ENCODE data around the gene VPS35L.
"Not testable (repeated sequence)": the region's sequence is repeated elsewhere in the genome, so short reads cannot be mapped to it uniquely, and the experiment has no call there.

The VPS35L gene

GRCh38 chr16:19655242-19655777 is 99.8 kb downstream of the VPS35L start:
- no peak for DNase-seq (ENCODE audit: low spot score)

DNA sequence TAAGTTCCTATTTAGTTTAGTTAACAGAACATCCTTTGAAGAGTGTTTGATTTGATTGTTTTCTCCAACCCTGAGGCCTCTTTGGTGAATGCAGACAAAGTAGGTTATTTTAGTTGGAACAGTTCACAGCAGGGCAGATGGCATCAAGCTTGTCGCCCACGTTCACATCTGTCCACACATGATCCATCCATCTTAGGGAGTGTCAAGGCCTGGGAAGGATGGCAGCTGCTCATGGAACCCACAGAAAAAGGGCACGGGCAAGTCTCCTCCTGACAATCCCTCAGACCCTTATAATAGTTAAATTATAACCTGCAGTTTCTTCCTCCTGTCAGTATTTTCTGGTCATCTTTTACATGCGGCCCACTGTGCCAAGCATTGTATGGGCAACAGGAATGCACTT is 102.3 kb downstream of the VPS35L start:
- no peak for DNase-seq (ENCODE audit: low spot score)

DNA sequence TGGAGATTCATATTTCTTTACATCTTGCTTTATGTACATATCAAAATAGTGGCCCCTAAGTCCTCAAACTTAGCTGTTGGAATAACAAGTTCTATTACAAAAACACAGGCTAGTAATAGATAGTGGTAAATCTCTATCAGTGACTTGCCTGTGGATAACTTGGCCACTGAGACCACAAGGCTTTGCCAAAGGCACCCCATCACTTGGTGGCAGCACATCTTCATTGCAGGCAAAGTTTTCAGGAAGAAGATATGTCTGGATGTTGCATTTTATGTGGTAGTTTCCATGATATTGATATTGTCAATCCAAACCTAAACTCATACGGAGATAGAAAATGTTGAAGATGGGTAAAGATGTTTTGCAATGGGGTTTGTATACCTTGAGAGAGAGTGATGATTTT is 104.1 kb downstream of the VPS35L start:
- no peak for DNase-seq (ENCODE audit: low spot score)

DNA sequence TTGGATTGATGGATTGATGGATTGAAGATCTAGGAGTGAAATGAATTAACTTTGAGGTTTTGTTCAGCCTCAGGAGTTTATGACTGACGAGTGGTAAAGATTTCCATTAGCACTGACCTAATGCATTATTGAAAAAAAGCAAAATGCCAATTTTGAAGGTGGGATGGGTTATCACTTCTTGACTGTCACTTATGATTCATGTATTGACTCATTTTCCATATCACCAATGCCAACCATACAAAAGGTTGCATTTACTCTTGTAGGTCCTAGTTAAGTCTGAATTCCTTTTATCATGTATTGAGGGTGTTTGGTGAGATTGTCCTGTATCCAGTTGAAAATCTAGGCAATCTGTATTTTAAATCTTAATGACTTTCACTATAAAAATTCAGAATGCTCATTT is 104.9 kb downstream of the VPS35L start:
- DNase-seq (ENCODE audit: low spot score), result no peak

GRCh38 chr16:19662351-19662750 is 106.8 kb downstream of the VPS35L start:
- DNase-seq (ENCODE audit: low spot score), result no peak

DNA sequence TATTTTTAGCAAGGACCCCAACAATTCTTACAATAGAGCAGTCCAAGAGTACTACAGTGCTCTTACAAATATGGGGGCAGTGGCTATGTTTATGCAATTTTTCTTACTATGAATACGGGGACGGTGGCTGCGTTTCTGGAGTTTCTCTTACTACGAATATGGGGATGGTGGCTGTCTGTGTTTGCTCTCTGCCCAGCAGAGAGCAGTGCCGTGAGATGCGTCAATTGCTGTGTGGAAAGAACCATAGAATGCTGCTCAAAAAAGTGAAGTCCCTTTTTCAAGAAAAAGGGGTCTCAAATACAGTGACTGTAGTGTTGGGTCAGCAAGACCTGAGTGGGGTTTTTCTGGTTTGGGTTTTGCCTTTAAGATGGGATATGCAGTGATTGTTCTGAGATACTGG is 108.7 kb downstream of the VPS35L start:
- DNase-seq (ENCODE audit: low spot score), result no peak

GRCh38 chr16:19665313-19665712 is 109.8 kb downstream of the VPS35L start:
- DNase-seq (ENCODE audit: low spot score), result not testable (repeated sequence)

DNA sequence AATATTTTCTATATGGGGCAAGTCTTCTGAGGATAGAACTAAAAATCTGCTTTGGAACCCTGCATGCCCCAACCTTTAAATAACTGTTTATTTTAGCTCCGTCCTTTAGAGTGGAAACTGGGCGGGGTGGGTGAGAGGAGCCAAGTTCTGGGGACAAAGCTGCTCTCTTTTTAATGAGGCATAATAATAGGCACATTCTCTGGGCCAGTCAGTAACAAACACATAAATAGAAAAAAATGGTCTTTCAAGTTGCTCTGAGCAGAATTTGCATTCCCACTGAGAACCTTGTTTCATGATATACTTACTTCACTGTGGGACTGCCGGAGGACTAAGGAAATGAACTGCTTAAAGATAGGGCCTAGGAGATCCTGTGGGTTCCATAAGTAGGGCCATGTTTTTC is 111.0 kb downstream of the VPS35L start:
- no peak for DNase-seq (ENCODE audit: low spot score)

DNA sequence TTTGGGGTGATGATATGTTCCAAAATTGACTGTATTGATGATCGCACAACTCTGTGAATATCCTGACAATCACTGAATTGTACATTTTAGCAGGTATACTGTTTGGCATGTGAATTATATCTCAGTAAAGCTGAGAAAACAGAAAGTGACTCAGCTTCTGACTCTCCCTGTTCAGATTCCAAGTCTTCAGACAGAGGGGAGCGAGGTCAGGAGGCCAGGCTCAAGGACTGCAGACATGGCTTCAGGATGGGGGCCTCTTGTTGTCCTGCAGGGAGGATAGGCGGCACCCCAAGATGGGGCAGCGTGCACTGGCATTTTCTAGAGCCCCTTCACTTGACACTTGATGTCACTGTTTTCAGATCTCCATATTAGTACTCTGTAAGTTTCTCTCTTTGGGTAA is 116.9 kb downstream of the VPS35L start:
- DNase-seq (ENCODE audit: low spot score), result no peak

GRCh38 chr16:19674485-19674884 is 119.0 kb downstream of the VPS35L start:
- no peak for DNase-seq (ENCODE audit: low spot score)

DNA sequence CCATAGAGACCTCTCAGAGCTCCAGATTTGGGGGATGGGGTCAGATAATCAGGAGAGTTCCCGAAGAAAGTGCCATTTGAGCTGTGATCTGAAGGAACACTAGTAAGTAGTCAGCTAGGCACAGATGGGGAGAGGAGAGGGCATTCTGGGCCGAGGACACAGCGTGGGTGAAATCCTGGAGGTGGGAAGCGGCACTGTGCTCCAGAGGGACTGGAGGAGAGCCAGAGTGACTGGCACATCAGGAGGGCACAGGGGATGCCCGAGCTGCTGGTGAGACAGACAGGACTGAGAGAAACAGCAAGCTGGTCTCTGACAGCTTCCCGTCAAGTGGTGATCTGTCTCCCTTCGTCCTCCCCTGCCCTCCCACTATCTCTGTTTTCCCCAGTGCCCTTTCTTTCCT is 121.9 kb downstream of the VPS35L start:
- no peak for DNase-seq (ENCODE audit: low spot score)

- no peak for DNase-seq (ENCODE audit: low spot score)
Measured at GRCh38 chr16:19678804-19679203, 123.3 kb downstream of the VPS35L start.

DNA sequence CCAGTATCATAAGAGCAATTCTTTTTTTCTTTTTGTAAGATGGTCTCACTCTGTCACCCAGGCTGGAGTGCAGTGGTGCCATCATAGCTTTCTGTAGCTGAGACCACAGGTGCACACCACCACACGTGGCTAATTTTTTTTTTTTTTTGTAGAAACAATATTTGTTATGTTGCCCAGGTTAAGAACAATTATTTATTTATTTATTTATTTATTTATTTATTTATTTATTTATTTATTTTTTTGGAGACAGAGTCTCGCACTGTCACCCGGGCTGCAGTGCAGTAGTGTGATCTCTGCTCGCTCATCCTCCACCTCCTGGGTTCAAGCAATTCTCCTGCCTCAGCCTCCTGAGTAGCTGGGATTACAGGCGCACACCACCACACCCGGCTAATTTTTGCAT is 123.8 kb downstream of the VPS35L start:
- not testable (repeated sequence) for DNase-seq (ENCODE audit: low spot score)

DNA sequence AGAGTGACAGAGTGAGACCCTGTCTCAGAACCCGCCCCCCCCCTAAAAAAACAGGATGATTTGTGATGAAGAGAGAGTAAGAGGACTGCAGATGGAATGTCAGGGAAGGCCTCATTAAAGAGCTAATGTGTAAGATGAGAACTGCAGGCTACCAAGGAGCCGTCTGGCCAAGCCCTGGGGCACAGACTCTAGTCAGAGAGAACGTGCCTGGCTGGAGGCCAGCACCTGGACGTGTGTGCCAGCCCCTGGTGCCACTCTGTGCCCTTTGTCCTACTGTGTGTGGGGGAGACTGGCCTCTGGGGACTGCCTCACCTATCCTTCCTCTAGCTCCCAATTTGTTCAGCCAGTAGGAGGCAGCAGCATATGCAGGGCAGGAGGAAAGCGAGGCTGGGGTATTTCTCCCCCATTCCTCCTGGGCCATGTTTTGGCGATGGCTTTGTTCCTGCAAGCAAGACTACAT is 125.4 kb downstream of the VPS35L start:
- no peak for DNase-seq (ENCODE audit: low spot score)

DNA sequence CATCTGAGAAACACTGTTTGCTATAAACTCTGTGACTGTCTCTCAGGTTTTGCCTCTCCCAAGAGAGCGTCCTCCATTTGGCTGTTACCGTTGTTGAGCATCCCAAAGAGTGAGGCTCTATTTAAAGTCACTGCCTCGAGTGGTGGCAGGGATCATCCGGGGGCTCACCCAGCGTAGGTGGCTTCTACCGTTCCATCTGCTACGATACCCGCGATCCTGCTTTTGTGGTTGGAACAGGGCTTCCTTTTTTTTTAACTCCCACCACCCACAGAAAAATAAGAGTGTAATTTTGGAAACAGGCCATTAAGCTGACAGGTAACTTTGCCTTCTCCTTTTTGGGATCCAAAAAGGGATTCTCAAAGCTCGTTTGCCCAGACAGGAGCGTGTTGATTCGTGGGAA is 126.1 kb downstream of the VPS35L start:
- no peak for DNase-seq (ENCODE audit: low spot score)

GRCh38 chr16:19683453-19684236 is 128.1 kb downstream of the VPS35L start:
- no peak for DNase-seq (ENCODE audit: low spot score)

DNA sequence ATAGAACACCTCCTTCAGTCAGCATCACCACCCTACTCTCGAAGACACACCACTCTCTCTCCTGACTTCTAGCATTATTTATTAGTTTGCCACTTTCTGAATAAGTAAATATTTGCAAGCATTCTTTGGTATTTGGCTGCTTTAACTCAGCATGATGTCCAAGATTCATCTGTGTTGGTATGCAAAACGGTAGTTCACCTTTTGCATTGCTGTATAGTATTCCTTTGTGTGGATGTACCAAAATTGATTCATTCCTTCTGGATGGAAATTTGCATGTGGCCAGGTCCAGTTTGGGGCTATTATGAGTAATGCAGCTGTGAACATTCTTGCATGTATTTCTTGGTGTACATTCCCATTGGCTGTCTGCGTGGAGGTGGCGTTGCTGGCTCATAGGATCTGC is 129.7 kb downstream of the VPS35L start:
- DNase-seq (ENCODE audit: low spot score), result no peak

GRCh38 chr16:19687279-19687678 is 131.8 kb downstream of the VPS35L start:
- no peak for DNase-seq (ENCODE audit: low spot score)

GRCh38 chr16:19688396-19689024 is 133.0 kb downstream of the VPS35L start:
- DNase-seq (ENCODE audit: low spot score), result no peak

DNA sequence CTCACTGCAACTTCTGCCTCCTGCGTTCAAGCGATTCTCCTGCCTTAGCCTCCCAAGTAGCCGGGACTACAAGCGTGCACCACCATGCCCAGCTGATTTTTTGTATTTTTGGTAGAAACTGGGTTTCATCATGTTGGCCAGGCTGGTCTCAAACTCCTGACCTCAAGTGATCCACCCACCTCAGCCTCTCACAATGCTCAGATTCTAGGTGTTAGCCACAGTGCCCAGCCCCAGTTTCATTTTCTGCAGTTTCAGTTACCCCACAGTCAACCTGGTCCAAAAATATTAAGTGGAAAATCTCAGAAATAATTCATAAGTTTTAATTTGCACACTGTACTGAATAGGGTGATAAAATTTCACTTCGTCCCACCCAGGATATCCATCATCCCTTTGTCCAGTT is 133.8 kb downstream of the VPS35L start:
- DNase-seq (ENCODE audit: low spot score), result no peak

GRCh38 chr16:19690196-19690595 is 134.7 kb downstream of the VPS35L start:
- no peak for DNase-seq (ENCODE audit: low spot score)

DNA sequence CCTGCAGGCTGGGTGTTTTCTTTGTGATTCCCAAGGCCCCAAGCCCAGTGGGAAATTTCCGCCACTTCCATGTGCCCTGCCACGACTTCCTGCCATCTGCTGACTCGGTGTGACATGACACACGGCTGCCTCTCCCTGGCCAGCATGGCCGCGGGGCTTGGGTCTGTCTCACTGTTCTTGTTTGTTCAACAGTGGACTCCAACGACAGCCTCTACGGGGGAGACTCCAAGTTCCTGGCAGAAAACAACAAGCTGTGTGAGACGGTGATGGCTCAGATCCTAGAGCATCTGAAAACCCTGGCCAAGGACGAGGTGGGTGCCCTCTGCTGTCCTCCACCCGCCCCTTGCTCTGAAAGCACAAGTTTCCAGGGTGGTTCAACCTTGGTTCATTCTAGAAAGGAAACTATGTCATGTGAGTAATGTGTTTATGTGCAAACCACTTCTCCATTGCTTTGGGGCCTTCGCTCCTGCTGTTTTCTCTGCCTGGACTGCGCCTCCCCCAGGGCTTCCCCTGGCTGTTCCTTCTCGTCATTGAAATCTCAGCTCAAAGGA is 135.7 kb downstream of the VPS35L start:
- no peak for DNase-seq (ENCODE audit: low spot score)

DNA sequence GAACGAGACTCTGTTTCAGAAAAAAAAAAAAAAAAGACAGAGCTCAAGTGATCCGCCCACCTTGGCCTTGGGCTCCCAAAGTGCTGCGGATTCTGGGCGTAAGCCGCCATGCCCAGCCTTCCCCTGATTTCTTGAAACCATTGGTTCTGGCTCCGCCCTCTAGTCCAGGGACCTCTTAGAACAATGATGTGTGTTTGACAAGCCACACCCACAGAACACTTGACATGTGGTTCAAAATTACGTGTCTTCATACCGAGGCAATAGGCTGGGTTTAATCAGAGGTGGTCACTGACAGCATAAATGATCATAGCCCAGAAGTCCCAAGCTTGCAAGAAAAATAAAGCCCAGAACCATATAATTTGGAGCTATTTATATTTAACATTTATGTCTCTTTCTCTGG is 139.5 kb downstream of the VPS35L start:
- DNase-seq (ENCODE audit: low spot score), result no peak
